SK-N-SH treated with all-trans-retinoic acid at 6 μM for 48 hours (cell line): ENCODE results near the gene GABRR3.
A peak's percentile ranks its signal among the peaks of the same experiment; 100 is the strongest.

Experiments
- ATAC-seq: fragments of 200-7000 bp; cut with Tn5 transposase; 3 replicates; pipeline ENCODE4 v1.9.1; 2020; ENCODE audit warnings: mild to moderate bottlenecking, moderate library complexity
- ARNTL ChIP-seq: fragments of 450-650 bp; formaldehyde crosslinking; IDR thresholded peaks from 2 replicates; pipeline ENCODE4 v1.5.0; 2020; ENCODE audit warnings: low read depth, mild to moderate bottlenecking, moderate library complexity, borderline replicate concordance
- BACH2 ChIP-seq: fragments of 250-450 bp; sonication (Bioruptor Pico); IDR thresholded peaks from 2 replicates; pipeline ENCODE4 v1.9.0; 2021; ENCODE audit warnings: mild to moderate bottlenecking, borderline replicate concordance
- CSDC2 ChIP-seq: fragments of 250-450 bp; sonication (Bioruptor Pico); IDR thresholded peaks from 2 replicates; pipeline ENCODE4 v1.5.0; 2020; ENCODE audit warnings: mild to moderate bottlenecking, moderate library complexity
- ESRRG ChIP-seq: fragments of 250-450 bp; sonication (Bioruptor Pico); IDR thresholded peaks from 2 replicates; pipeline ENCODE4 v1.6.1; 2021; ENCODE audit warnings: mild to moderate bottlenecking
- GLIS3 ChIP-seq: fragments of 250-450 bp; sonication (Bioruptor Pico); IDR thresholded peaks from 2 replicates; pipeline ENCODE4 v1.5.0; 2020; ENCODE audit warnings: mild to moderate bottlenecking, moderate library complexity
- ISL1 ChIP-seq: fragments of 250-450 bp; sonication (Bioruptor Pico); IDR thresholded peaks from 2 replicates; pipeline ENCODE4 v2.1.2; 2022; ENCODE audit warnings: mild to moderate bottlenecking, moderate library complexity
- OSR1 ChIP-seq: fragments of 250-450 bp; sonication (Bioruptor Pico); IDR thresholded peaks from 2 replicates; pipeline ENCODE4 v1.8.0; 2022; ENCODE audit warnings: moderate library complexity, mild to moderate bottlenecking, inconsistent platforms
- PATZ1 ChIP-seq: fragments of 250-450 bp; sonication (Bioruptor Pico); IDR thresholded peaks from 2 replicates; pipeline ENCODE4 v1.8.0; 2020; ENCODE audit warnings: mild to moderate bottlenecking, moderate library complexity, borderline replicate concordance
- PPARA ChIP-seq: fragments of 250-450 bp; sonication (Bioruptor Pico); IDR thresholded peaks from 2 replicates; pipeline ENCODE4 v1.5.0; 2020; ENCODE audit warnings: mild to moderate bottlenecking, borderline replicate concordance
- RARB ChIP-seq: fragments of 250-450 bp; sonication (Bioruptor Pico); IDR thresholded peaks from 2 replicates; pipeline ENCODE4 v1.8.0; 2021; ENCODE audit warnings: mild to moderate bottlenecking, moderate library complexity
- SNAI2 ChIP-seq: fragments of 250-450 bp; sonication (Bioruptor Pico); IDR thresholded peaks from 2 replicates; pipeline ENCODE4 v1.5.0; 2020; ENCODE audit warnings: mild to moderate bottlenecking, moderate library complexity
- TCF4 ChIP-seq: fragments of 250-450 bp; sonication (Bioruptor Pico); IDR thresholded peaks from 2 replicates; pipeline ENCODE4 v1.8.0; 2021; ENCODE audit warnings: mild to moderate bottlenecking, moderate library complexity, borderline replicate concordance
- TOX ChIP-seq: fragments of 250-450 bp; sonication (Bioruptor Pico); IDR thresholded peaks from 2 replicates; pipeline ENCODE4 v1.8.0; 2021; ENCODE audit warnings: mild to moderate bottlenecking, moderate library complexity, borderline replicate concordance
- ZC3H10 ChIP-seq: fragments of 250-450 bp; sonication (Bioruptor Pico); IDR thresholded peaks from 2 replicates; pipeline ENCODE4 v1.5.1; 2021; ENCODE audit warnings: mild to moderate bottlenecking, moderate library complexity
- ZFP3 ChIP-seq: fragments of 250-450 bp; sonication (Bioruptor Pico); IDR thresholded peaks from 2 replicates; pipeline ENCODE4 v1.5.0; 2020; ENCODE audit warnings: mild to moderate bottlenecking, moderate library complexity
- ZFP30 ChIP-seq: fragments of 450-650 bp; formaldehyde crosslinking; IDR thresholded peaks from 2 replicates; pipeline ENCODE4 v1.5.0; 2022; ENCODE audit warnings: mild to moderate bottlenecking, moderate library complexity
- ZNF565 ChIP-seq: fragments of 450-650 bp; formaldehyde crosslinking; conservative IDR thresholded peaks from 2 replicates; pipeline ENCODE4 v1.5.0; 2020; ENCODE audit warnings: low read depth, mild to moderate bottlenecking, moderate library complexity
- ZNF70 ChIP-seq: fragments of 450-650 bp; formaldehyde crosslinking; IDR thresholded peaks from 2 replicates; pipeline ENCODE4 v1.5.0; 2020; ENCODE audit warnings: mild to moderate bottlenecking, moderate library complexity
- ZNF8 ChIP-seq: fragments of 450-650 bp; formaldehyde crosslinking; IDR thresholded peaks from 2 replicates; pipeline ENCODE4 v1.5.0; 2020; ENCODE audit warnings: mild to moderate bottlenecking, moderate library complexity
- TF ChIP-seq, protein P1 (sequence below): fragments of 250-450 bp; sonication (Bioruptor Pico); IDR thresholded peaks from 2 replicates; pipeline ENCODE4 v1.5.1; 2020; ENCODE audit warnings: low read depth, mild to moderate bottlenecking, moderate library complexity
- TF ChIP-seq, protein P2 (sequence below): fragments of 250-450 bp; sonication (Bioruptor Pico); IDR thresholded peaks from 2 replicates; pipeline ENCODE4 v1.5.0; 2020; ENCODE audit warnings: mild to moderate bottlenecking, moderate library complexity
- TF ChIP-seq, protein P3 (sequence below): fragments of 250-450 bp; sonication (Bioruptor Pico); IDR thresholded peaks from 2 replicates; pipeline ENCODE4 v1.8.0; 2021; ENCODE audit warnings: low read depth, mild to moderate bottlenecking, moderate library complexity, borderline replicate concordance
- TF ChIP-seq, protein P4 (sequence below): fragments of 250-450 bp; sonication (Bioruptor Pico); IDR thresholded peaks from 2 replicates; pipeline ENCODE4 v1.5.1; 2021; ENCODE audit warnings: mild to moderate bottlenecking, moderate library complexity

GABRR3 gene

DNA sequence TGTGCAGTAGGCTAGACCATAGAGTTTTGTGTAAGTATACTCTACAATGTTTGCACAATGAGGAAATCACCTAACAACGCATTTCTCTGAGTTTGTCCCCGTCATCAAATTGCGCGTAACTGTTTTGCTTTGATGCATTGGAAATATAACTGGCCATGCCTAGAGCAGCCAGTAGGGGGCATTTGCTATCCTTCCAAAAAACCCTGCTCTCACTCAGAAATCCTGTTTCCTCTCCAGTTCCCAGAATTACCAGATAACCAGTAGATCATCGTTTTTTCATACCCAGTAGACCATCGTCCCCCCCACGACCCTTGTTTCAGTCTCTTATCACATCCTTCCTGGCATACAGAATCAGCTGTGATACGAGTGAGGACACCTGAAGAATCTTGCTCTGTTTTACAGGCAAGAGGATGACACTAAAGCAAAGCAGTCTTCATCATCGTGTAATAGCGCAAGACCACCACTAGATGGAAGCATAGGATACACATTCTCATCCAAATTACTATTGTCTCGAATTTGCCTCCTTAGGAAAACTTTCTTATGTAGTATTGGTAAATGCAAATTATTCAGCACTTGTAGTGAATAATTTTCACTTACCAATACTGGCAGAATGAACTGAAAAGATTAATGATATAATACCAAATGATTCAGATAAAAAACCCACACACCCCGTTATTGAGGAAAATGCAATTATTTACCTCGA lies 4.4 kb upstream of the GABRR3 start:
- no peak for TF ChIP-seq ZNF70 (CRISPR knock-in tag)
- TF ChIP-seq, protein P1, sequence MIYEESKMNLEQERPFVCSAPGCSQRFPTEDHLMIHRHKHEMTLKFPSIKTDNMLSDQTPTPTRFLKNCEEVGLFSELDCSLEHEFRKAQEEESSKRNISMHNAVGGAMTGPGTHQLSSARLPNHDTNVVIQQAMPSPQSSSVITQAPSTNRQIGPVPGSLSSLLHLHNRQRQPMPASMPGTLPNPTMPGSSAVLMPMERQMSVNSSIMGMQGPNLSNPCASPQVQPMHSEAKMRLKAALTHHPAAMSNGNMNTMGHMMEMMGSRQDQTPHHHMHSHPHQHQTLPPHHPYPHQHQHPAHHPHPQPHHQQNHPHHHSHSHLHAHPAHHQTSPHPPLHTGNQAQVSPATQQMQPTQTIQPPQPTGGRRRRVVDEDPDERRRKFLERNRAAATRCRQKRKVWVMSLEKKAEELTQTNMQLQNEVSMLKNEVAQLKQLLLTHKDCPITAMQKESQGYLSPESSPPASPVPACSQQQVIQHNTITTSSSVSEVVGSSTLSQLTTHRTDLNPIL, result no peak
- TF ChIP-seq ZNF8 (CRISPR knock-in tag), result no peak
- TF ChIP-seq, protein P2, sequence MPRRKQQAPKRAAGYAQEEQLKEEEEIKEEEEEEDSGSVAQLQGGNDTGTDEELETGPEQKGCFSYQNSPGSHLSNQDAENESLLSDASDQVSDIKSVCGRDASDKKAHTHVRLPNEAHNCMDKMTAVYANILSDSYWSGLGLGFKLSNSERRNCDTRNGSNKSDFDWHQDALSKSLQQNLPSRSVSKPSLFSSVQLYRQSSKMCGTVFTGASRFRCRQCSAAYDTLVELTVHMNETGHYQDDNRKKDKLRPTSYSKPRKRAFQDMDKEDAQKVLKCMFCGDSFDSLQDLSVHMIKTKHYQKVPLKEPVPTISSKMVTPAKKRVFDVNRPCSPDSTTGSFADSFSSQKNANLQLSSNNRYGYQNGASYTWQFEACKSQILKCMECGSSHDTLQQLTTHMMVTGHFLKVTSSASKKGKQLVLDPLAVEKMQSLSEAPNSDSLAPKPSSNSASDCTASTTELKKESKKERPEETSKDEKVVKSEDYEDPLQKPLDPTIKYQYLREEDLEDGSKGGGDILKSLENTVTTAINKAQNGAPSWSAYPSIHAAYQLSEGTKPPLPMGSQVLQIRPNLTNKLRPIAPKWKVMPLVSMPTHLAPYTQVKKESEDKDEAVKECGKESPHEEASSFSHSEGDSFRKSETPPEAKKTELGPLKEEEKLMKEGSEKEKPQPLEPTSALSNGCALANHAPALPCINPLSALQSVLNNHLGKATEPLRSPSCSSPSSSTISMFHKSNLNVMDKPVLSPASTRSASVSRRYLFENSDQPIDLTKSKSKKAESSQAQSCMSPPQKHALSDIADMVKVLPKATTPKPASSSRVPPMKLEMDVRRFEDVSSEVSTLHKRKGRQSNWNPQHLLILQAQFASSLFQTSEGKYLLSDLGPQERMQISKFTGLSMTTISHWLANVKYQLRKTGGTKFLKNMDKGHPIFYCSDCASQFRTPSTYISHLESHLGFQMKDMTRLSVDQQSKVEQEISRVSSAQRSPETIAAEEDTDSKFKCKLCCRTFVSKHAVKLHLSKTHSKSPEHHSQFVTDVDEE, result no peak
- no peak for TF ChIP-seq OSR1 (CRISPR knock-in tag)
- TF ChIP-seq ZNF565 (CRISPR knock-in tag), result no peak
- TF ChIP-seq ZFP3 (CRISPR knock-in tag), result no peak
- TF ChIP-seq PATZ1 (CRISPR knock-in tag), result no peak
- TF ChIP-seq CSDC2 (CRISPR knock-in tag), result no peak
- no peak for TF ChIP-seq ISL1 (CRISPR knock-in tag)
- TF ChIP-seq ZC3H10 (CRISPR knock-in tag), result no peak
- TF ChIP-seq, protein P3, sequence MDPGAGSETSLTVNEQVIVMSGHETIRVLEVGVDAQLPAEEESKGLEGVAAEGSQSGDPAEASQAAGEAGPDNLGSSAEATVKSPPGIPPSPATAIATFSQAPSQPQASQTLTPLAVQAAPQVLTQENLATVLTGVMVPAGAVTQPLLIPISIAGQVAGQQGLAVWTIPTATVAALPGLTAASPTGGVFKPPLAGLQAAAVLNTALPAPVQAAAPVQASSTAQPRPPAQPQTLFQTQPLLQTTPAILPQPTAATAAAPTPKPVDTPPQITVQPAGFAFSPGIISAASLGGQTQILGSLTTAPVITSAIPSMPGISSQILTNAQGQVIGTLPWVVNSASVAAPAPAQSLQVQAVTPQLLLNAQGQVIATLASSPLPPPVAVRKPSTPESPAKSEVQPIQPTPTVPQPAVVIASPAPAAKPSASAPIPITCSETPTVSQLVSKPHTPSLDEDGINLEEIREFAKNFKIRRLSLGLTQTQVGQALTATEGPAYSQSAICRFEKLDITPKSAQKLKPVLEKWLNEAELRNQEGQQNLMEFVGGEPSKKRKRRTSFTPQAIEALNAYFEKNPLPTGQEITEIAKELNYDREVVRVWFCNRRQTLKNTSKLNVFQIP (CRISPR knock-in tag), result no peak
- TF ChIP-seq ZFP30, result no peak
- TF ChIP-seq ESRRG, result no peak
- TF ChIP-seq BACH2 (CRISPR knock-in tag), result no peak
- TF ChIP-seq TOX, result no peak
- TF ChIP-seq, protein P4, sequence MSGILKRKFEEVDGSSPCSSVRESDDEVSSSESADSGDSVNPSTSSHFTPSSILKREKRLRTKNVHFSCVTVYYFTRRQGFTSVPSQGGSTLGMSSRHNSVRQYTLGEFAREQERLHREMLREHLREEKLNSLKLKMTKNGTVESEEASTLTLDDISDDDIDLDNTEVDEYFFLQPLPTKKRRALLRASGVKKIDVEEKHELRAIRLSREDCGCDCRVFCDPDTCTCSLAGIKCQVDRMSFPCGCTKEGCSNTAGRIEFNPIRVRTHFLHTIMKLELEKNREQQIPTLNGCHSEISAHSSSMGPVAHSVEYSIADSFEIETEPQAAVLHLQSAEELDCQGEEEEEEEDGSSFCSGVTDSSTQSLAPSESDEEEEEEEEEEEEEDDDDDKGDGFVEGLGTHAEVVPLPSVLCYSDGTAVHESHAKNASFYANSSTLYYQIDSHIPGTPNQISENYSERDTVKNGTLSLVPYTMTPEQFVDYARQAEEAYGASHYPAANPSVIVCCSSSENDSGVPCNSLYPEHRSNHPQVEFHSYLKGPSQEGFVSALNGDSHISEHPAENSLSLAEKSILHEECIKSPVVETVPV (CRISPR knock-in tag), result no peak
- TF ChIP-seq SNAI2 (CRISPR knock-in tag), result no peak
- TF ChIP-seq ARNTL (CRISPR knock-in tag), result no peak
- peak; percentile 95 for ATAC-seq

DNA sequence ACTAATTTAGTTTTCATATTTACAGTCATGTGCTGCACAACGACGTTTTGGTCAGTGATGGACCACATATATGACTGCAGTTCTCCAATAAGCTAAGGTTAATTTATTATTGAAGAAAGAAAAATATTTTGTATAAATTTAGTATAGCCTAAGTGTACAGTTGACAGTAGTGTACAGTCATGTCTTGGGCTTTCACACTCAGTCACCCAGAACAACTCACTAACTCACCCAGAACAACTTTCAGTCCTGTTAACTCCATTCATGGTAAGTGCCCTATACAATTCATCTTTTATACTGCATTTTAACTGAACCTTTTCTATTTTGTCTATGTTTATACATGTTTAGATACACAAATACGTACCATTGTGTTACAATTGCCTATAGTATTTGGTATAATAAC lies 3.8 kb upstream of the GABRR3 start:
- peak; percentile 25 for ATAC-seq
- no peak for TF ChIP-seq ZFP30
- no peak for TF ChIP-seq TCF4 (CRISPR knock-in tag)
- TF ChIP-seq ZNF8 (CRISPR knock-in tag), result no peak
- no peak for TF ChIP-seq ESRRG
- TF ChIP-seq OSR1 (CRISPR knock-in tag), result no peak
- no peak for TF ChIP-seq ZNF70 (CRISPR knock-in tag)
- TF ChIP-seq PPARA (CRISPR knock-in tag), result no peak
- no peak for TF ChIP-seq ZC3H10 (CRISPR knock-in tag)
- no peak for TF ChIP-seq ZNF565 (CRISPR knock-in tag)
- no peak for TF ChIP-seq ARNTL (CRISPR knock-in tag)
- no peak for TF ChIP-seq BACH2 (CRISPR knock-in tag)
- no peak for TF ChIP-seq PATZ1 (CRISPR knock-in tag)
- TF ChIP-seq SNAI2 (CRISPR knock-in tag), result no peak
- TF ChIP-seq, protein P2, result no peak
- TF ChIP-seq, protein P1, result no peak
- no peak for TF ChIP-seq TOX
- no peak for TF ChIP-seq RARB (CRISPR knock-in tag)
- no peak for TF ChIP-seq ISL1 (CRISPR knock-in tag)
- TF ChIP-seq GLIS3 (CRISPR knock-in tag), result no peak
